OCI-LY1 (cell line): ENCODE data around the gene LIN28A.
"Not testable (repeated sequence)": the region's sequence is repeated elsewhere in the genome, so short reads cannot be mapped to it uniquely, and the experiment has no call there.

Experiments
- H2AFZ ChIP-seq: fragments of 200-600 bp; sonication (generic), shearing (Covaris generic); 2 replicates; pipeline ENCODE4 v1.6.0; 2014; ENCODE audit warnings: antibody characterized with exemption, mild to moderate bottlenecking, low read length
- H3F3A ChIP-seq: fragments of 200-600 bp; sonication (generic), shearing (Covaris generic); 2 replicates; pipeline ENCODE4 v1.6.0; 2014; ENCODE audit warnings: mild to moderate bottlenecking, antibody characterized with exemption, low read length, moderate library complexity; ENCODE audit not compliant: insufficient read depth
- H3K27ac ChIP-seq: fragments of 200-600 bp; sonication (generic); 2 replicates; pipeline ENCODE4 v1.5.1; 2014; ENCODE audit warnings: low read length, mixed run types, mild to moderate bottlenecking, low read depth; ENCODE audit not compliant: poor library complexity, severe bottlenecking
- H3K27me3 ChIP-seq: fragments of 200-600 bp; sonication (generic); 2 replicates; pipeline ENCODE4 v1.6.0; 2014; ENCODE audit warnings: antibody characterized with exemption, mild to moderate bottlenecking, low read length, moderate library complexity; ENCODE audit not compliant: insufficient read depth
- H3K36me3 ChIP-seq: fragments of 200-600 bp; sonication (generic); 2 replicates; pipeline ENCODE4 v1.6.1; 2014; ENCODE audit warnings: mild to moderate bottlenecking, antibody characterized with exemption, low read length, moderate library complexity, mixed read lengths; ENCODE audit not compliant: insufficient read depth
- H3K4me1 ChIP-seq: fragments of 200-600 bp; sonication (generic); 2 replicates; pipeline ENCODE4 v1.5.1; 2014; ENCODE audit warnings: mild to moderate bottlenecking, low read length, moderate library complexity; ENCODE audit not compliant: insufficient read depth, severe bottlenecking
- H3K4me2 ChIP-seq: fragments of 200-600 bp; sonication (generic), shearing (Covaris generic); 2 replicates; pipeline ENCODE4 v1.6.1; 2014; ENCODE audit warnings: low read length
- H3K4me3 ChIP-seq: fragments of 200-600 bp; sonication (generic); 2 replicates; pipeline ENCODE4 v1.5.1; 2014; ENCODE audit warnings: low read length, low read depth, mild to moderate bottlenecking, mixed read lengths; ENCODE audit not compliant: poor library complexity, severe bottlenecking
- H3K79me2 ChIP-seq: fragments of 200-600 bp; shearing (Covaris generic); 2 replicates; pipeline ENCODE4 v1.6.1; 2016; ENCODE audit warnings: mixed run types, low read length, mixed read lengths; ENCODE audit not compliant: insufficient read depth
- H3K9ac ChIP-seq: fragments of 200-600 bp; sonication (generic), shearing (Covaris generic); 2 replicates; pipeline ENCODE4 v1.6.1; 2014; ENCODE audit warnings: mild to moderate bottlenecking, low read length, mixed read lengths
- H3K9me2 ChIP-seq: fragments of 200-600 bp; sonication (generic), shearing (Covaris generic); 2 replicates; pipeline ENCODE4 v1.6.1; 2014; ENCODE audit warnings: low read depth, mild to moderate bottlenecking, low read length, mixed read lengths
- H3K9me3 ChIP-seq: fragments of 200-600 bp; shearing (Covaris generic); 2 replicates; pipeline ENCODE4 v1.6.1; 2014; ENCODE audit warnings: low read length, mixed read lengths
- H4K20me1 ChIP-seq: fragments of 200-600 bp; sonication (generic), shearing (Covaris generic); 2 replicates; pipeline ENCODE4 v1.6.0; 2016; ENCODE audit warnings: mild to moderate bottlenecking, low read length; ENCODE audit not compliant: insufficient read depth
- CTCF ChIP-seq: fragments of 200-600 bp; sonication (generic), shearing (Covaris generic); IDR thresholded peaks from 2 replicates; pipeline ENCODE4 v1.5.1; 2017; ENCODE audit warnings: mild to moderate bottlenecking, antibody characterized with exemption, low read length, moderate library complexity, mixed read lengths
- EZH2 ChIP-seq: fragments of 200-600 bp; sonication (generic), shearing (Covaris generic); IDR thresholded peaks from 2 replicates; pipeline ENCODE4 v1.8.0; 2017; ENCODE audit warnings: borderline replicate concordance, mixed run types, mild to moderate bottlenecking, antibody characterized with exemption, low read length, moderate library complexity, mixed read lengths

Gene LIN28A

GRCh38 chr1:26372039-26372438 is 38.6 kb upstream of the LIN28A start:
- H3K27ac ChIP-seq = no peak overlapping the region
- no peaks in the 10 kb centered on the region for H3K4me1 ChIP-seq
- no peaks in the 10 kb centered on the region for H3K9me3 ChIP-seq
- H3K27me3 ChIP-seq = no peaks in the 10 kb centered on the region
- no peaks in the 10 kb centered on the region for H4K20me1 ChIP-seq
- TF ChIP-seq CTCF (no peak), EZH2 (no peak)
- H3K4me3 ChIP-seq = no peak overlapping the region
- H3K36me3 ChIP-seq = no peaks in the 10 kb centered on the region
- H3K9me2 ChIP-seq = no peaks in the 10 kb centered on the region
- no peaks in the 10 kb centered on the region for H3F3A ChIP-seq
- H3K79me2 ChIP-seq = no peaks in the 10 kb centered on the region
- no peak overlapping the region for H2AFZ ChIP-seq
- no peak overlapping the region for H3K4me2 ChIP-seq
- H3K9ac ChIP-seq = no peak overlapping the region

DNA sequence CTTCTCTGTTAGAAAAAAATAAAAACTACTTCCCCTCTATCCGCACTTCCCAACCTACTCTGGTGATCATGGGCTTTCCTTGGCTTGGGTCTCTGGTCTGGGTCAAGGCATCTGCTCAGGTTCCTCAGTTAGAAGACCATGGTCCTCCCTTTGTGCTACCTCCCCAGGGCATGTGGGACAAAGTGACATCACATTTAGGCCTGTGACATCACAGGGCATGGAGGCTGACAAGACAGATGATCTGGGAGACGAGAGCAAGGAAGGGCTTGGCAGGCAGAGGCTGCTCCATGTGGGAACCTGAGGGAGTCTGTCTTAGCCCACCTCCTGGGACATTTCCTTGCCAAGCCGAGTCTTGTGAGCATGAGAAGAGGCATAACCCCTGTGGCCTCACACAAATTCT is 38.0 kb upstream of the LIN28A start, which contains the start of gene ZNF683:
Gene ZNF683, minus strand, starts transcription at position 140 of the 400 bp plus-strand sequence. CDS start 4,179 bp downstream, outside the sequence.
- not testable (repeated sequence) for H2AFZ ChIP-seq, H3K9me2 ChIP-seq, H3K9ac ChIP-seq, H3K4me2 ChIP-seq, H3F3A ChIP-seq, H3K4me3 ChIP-seq, H3K9me3 ChIP-seq, H3K27me3 ChIP-seq, H3K4me1 ChIP-seq, H3K27ac ChIP-seq, H4K20me1 ChIP-seq, H3K36me3 ChIP-seq, H3K79me2 ChIP-seq

DNA sequence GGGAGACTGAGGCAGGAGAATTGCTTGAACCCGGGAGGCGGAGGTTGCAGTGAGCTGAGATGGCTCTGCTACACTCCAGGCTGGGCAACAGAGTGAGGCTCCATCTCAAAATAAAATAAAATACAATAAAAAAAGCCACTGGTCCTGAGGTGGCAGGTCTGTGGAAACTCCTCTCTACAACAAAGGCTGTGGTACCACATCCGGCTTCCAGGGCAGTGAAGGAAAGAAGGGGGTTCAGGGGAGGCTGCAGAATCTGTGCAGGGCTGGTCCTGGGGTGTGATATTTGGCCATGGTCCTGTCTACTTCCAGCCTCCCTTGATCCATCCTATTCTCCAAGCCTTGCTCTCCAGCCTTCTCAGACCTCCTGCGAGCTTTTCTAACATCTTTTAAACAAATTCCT is 37.3 kb upstream of the LIN28A start:
- no peak overlapping the region for H3K4me2 ChIP-seq
- no peak overlapping the region for H3K9ac ChIP-seq
- H3F3A ChIP-seq = no peaks in the 10 kb centered on the region
- H3K36me3 ChIP-seq = no peaks in the 10 kb centered on the region
- no peaks in the 10 kb centered on the region for H3K9me3 ChIP-seq
- no peaks in the 10 kb centered on the region for H3K4me1 ChIP-seq
- H2AFZ ChIP-seq = no peak overlapping the region
- H3K4me3 ChIP-seq = no peak overlapping the region
- H3K79me2 ChIP-seq = no peaks in the 10 kb centered on the region
- no peaks in the 10 kb centered on the region for H3K9me2 ChIP-seq
- no peaks in the 10 kb centered on the region for H4K20me1 ChIP-seq
- H3K27me3 ChIP-seq = no peaks in the 10 kb centered on the region
- no peak overlapping the region for H3K27ac ChIP-seq
- TF ChIP-seq CTCF (no peak), EZH2 (no peak)

DNA sequence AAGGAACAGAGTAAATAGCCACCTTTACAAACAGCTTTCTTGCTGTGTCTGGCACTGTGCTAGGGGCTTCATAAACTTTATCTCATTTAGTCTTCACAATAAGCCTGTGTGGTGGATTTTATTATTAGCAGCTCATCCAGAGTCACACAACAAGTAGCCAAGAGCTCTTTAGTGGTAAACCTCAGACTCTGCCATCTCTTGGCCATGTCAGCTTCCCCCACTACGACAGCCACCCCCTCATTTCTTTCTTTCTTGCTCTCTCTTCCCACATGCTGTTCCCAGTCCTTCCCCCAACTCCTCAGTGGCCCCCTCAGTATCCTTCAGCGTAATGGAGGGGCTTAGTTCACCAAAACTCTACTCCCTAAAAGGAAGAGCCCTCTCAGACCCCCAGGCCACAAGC is 36.8 kb upstream of the LIN28A start:
- Histone ChIP-seq H3K4me2 (no peak overlapping the region), H3K27me3 (no peaks in the 10 kb centered on the region), H3F3A (no peaks in the 10 kb centered on the region), H3K4me3 (no peak overlapping the region), H3K9ac (no peak overlapping the region), H3K4me1 (no peaks in the 10 kb centered on the region), H2AFZ (no peak overlapping the region), H3K79me2 (no peaks in the 10 kb centered on the region), H3K27ac (no peak overlapping the region), H3K9me2 (no peaks in the 10 kb centered on the region), H4K20me1 (no peaks in the 10 kb centered on the region), H3K36me3 (no peaks in the 10 kb centered on the region), H3K9me3 (no peaks in the 10 kb centered on the region)
- TF ChIP-seq CTCF (no peak), EZH2 (no peak)

- H3K9ac ChIP-seq, H3K27me3 ChIP-seq, H3K4me2 ChIP-seq, H3K27ac ChIP-seq, H3F3A ChIP-seq, H3K9me3 ChIP-seq, H4K20me1 ChIP-seq, H2AFZ ChIP-seq, H3K4me3 ChIP-seq, H3K9me2 ChIP-seq, H3K36me3 ChIP-seq, H3K79me2 ChIP-seq, H3K4me1 ChIP-seq: not testable (repeated sequence)
These were observed 36.3 kb upstream of the LIN28A start for GRCh38 chr1:26374361-26374760.
